ENCODE data around the gene PNMA3.
"Not testable (repeated sequence)": the region's sequence is repeated elsewhere in the genome, so short reads cannot be mapped to it uniquely, and the experiment has no call there.

Gene PNMA3, protein sequence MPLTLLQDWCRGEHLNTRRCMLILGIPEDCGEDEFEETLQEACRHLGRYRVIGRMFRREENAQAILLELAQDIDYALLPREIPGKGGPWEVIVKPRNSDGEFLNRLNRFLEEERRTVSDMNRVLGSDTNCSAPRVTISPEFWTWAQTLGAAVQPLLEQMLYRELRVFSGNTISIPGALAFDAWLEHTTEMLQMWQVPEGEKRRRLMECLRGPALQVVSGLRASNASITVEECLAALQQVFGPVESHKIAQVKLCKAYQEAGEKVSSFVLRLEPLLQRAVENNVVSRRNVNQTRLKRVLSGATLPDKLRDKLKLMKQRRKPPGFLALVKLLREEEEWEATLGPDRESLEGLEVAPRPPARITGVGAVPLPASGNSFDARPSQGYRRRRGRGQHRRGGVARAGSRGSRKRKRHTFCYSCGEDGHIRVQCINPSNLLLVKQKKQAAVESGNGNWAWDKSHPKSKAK

DNA sequence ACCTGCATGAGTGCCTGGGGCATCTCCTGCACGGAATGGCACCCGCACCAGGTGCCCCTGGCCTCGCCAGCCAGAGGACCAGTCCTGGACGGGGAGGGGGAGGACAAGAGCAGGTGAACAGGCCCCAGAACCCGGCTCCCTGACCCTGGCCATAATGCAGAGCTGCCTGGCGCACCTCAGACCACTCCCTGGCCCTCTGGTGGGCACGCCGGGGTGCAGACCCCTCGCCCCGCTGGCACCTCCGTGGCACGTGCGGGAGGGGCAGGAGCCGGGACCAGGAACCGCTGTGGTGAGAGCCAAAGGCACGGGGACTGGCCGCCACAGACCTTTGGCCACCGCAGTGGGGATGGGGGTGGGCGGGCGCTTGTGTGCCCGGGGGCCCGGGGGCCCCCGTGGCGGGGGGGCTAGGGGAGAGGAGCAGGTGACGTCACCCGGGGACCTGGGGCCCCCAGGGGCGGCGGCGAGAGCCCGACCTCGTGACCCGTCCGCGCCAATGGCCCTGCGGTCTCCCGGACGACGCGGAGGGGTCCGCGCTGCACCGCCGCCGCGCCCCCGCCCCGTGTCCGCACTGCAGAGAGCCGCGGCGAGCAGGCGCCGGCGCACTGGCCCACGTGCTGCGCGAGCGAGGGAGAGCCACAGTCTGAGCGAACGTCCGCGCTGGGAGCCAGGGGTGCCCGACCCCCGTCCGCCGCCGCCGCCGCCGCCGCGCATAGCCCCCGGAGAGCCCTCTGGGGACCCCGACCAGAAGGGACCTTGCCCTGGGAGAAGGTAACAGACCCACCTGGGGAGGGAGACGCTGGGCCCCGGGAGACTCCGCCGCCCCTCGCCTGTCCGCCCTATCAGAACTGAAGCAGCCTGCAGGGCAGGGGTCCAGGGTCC lies at the start of gene PNMA3:
Gene PNMA3 (plus strand): TSS at position 600 of the 879 bp plus-strand sequence. CDS start 586 bp downstream, outside the sequence.
- no peaks in the 10 kb centered on the region for H3K36me3 ChIP-seq
- no peak within 1 kb of the TSS for H3K4me3 ChIP-seq (ENCODE audit: low read depth in 1 of 2, low read length in 1 of 2)
- no peaks in the 10 kb centered on the region for H3K9me3 ChIP-seq
- no peak within 1 kb of the TSS for H3K27ac ChIP-seq
- no peaks in the 10 kb centered on the region for H3K4me1 ChIP-seq (ENCODE audit: control insufficient read depth in 1 of 2, insufficient read depth in 1 of 2, low read depth in 1 of 2, low read length in 1 of 2)
- peaks cover 42% of the 10 kb centered on the region for H3K27me3 ChIP-seq
- TF ChIP-seq, protein P1, sequence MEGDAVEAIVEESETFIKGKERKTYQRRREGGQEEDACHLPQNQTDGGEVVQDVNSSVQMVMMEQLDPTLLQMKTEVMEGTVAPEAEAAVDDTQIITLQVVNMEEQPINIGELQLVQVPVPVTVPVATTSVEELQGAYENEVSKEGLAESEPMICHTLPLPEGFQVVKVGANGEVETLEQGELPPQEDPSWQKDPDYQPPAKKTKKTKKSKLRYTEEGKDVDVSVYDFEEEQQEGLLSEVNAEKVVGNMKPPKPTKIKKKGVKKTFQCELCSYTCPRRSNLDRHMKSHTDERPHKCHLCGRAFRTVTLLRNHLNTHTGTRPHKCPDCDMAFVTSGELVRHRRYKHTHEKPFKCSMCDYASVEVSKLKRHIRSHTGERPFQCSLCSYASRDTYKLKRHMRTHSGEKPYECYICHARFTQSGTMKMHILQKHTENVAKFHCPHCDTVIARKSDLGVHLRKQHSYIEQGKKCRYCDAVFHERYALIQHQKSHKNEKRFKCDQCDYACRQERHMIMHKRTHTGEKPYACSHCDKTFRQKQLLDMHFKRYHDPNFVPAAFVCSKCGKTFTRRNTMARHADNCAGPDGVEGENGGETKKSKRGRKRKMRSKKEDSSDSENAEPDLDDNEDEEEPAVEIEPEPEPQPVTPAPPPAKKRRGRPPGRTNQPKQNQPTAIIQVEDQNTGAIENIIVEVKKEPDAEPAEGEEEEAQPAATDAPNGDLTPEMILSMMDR (IDR thresholded peaks at IDR 0.05), result no peak

DNA sequence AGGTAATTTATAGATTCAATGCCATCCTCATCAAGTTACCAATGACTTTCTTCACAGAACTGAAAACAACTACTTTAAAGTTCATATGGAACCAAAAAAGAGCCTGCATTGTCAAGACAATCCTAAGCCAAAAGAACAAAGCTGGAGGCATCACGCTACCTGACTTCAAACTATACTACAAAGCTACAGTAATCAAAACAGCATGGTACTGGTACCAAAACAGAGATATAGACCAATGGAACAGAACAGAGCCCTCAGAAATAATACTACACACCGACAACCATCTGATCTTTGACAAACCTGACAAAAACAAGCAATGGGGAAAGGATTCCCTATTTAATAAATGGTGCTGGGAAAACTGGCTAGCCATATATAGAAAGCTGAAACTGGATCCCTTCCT lies 39.1 kb upstream of the PNMA3 start:
- H3K4me1 ChIP-seq (ENCODE audit: control insufficient read depth in 1 of 2, insufficient read depth in 1 of 2, low read depth in 1 of 2, low read length in 1 of 2); H3K27ac ChIP-seq: not testable (repeated sequence)

DNA sequence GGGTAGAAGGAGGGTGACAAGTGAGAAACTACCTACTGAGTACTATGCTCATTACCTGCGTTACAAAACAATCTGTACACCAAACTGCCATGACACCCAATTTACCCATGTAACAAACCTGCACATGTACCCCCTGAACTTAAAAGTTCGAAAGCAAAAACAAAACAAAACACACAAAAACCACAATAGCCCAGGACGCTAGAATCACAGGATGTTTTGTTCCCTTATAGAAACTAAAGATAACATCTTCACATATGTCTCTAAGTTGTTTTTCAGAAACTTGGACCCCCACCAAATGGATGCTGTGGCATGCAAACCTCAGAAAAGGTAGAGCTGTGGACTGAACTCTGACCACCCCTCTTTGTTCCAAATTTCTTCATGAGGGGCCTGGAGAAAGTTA lies 37.1 kb upstream of the PNMA3 start:
- Histone ChIP-seq H3K4me1 (ENCODE audit: control insufficient read depth in 1 of 2, insufficient read depth in 1 of 2, low read depth in 1 of 2, low read length in 1 of 2) (no peaks in the 10 kb centered on the region), H3K27me3 (no peaks in the 10 kb centered on the region), H3K27ac (no peak overlapping the region), H3K9me3 (no peaks in the 10 kb centered on the region), H3K4me3 (ENCODE audit: low read depth in 1 of 2, low read length in 1 of 2) (no peak overlapping the region), H3K36me3 (no peaks in the 10 kb centered on the region)
- TF ChIP-seq, protein P1 (IDR thresholded peaks at IDR 0.05), result no peak

More for the DNA sequence above, 39.1 kb upstream of the PNMA3 start:
- not testable (repeated sequence) for H3K27me3 ChIP-seq; H3K36me3 ChIP-seq; H3K4me3 ChIP-seq (ENCODE audit: low read depth in 1 of 2, low read length in 1 of 2); H3K9me3 ChIP-seq

DNA sequence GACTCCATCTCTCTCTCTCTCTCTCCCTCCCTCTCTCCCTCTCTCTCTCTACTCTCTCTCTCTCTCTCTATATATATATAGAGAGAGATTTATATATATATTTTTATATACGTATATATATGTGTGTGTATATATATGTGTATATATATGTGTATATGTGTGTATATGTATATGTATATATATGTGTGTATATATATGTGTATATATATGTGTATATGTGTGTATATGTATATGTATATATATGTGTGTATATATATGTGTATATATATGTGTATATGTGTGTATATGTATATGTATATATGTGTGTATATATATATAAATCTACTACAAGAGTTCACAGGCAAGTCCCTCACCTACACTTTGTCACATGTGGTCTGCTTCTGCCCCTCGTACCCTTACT lies 29.8 kb upstream of the PNMA3 start:
- not testable (repeated sequence) for H3K27me3 ChIP-seq; H3K4me1 ChIP-seq (ENCODE audit: control insufficient read depth in 1 of 2, insufficient read depth in 1 of 2, low read depth in 1 of 2, low read length in 1 of 2); H3K36me3 ChIP-seq; H3K27ac ChIP-seq; H3K4me3 ChIP-seq (ENCODE audit: low read depth in 1 of 2, low read length in 1 of 2); H3K9me3 ChIP-seq

DNA sequence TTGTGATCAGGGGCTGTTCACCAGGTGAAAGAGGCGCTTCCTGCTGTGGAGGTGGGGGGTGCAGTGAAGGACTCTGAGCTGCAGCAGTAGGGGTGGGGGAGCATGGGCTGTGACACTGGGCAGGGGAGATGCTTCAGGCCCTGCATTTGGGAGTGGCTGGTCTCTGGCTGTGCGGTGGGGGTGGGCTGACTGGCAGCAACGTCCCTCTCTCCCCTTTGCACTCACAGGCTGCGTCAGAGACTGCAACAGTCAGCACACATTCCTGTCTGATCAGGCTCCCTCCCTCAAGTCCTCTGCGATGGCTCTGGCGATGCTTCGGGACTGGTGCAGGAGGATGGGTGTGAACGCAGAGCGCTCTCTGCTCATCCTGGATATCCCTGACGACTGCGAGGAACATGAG lies 27.8 kb upstream of the PNMA3 start:
- not testable (repeated sequence) for H3K4me1 ChIP-seq (ENCODE audit: control insufficient read depth in 1 of 2, insufficient read depth in 1 of 2, low read depth in 1 of 2, low read length in 1 of 2); H3K9me3 ChIP-seq; H3K27ac ChIP-seq; H3K4me3 ChIP-seq (ENCODE audit: low read depth in 1 of 2, low read length in 1 of 2); H3K27me3 ChIP-seq; H3K36me3 ChIP-seq

DNA sequence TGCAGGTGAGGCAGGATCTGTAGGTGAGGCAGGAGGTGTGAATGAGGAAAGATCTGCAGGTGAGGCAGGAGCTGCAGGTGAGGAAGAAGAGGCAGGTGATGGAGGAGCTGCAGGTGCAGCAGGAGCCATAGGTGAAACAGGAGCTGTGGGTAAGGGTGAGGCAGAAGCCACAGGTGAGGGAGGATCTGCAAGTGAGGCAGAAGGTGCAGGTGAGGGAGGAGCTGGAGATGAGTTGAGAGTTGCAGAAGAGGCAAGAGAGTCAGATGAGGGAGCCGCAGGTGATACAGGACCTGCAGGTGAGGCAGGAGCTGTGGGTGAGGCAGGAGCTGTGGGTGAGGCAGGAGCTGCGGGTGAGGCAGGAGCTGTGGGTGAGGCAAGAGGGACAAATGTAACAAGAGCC lies 27.1 kb upstream of the PNMA3 start:
- no peaks in the 10 kb centered on the region for H3K27me3 ChIP-seq
- TF ChIP-seq, protein P1 (IDR thresholded peaks at IDR 0.05), result no peak
- peaks cover 6 to 8% of the 10 kb centered on the region in 2 experiments for H3K4me1 ChIP-seq (ENCODE audit: control insufficient read depth in 1 of 2, insufficient read depth in 1 of 2, low read depth in 1 of 2, low read length in 1 of 2)
- H3K4me3 ChIP-seq (ENCODE audit: low read depth in 1 of 2, low read length in 1 of 2), result no peak overlapping the region
- no peaks in the 10 kb centered on the region for H3K36me3 ChIP-seq
- H3K27ac ChIP-seq, result no peak overlapping the region
- H3K9me3 ChIP-seq, result no peaks in the 10 kb centered on the region

DNA sequence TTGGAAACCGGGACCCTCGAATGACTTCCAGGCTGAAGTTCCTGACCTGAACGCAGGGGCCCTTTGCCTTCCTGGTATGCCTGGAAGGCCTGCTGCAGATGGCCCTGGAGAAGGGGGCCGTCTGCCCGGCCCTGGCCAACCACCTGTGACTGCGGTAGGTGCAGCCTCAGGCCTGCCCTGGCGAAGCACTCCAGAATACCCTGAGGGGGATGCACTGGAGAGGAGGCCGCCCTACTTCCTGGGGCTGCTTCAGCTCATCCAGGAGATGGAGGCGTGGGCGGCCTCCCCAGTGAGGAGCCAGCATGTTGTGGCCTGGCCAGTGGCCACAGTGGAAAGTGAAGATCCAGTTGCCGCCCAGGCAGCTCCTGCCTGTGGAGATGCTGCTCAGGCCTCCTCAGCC lies 26.4 kb upstream of the PNMA3 start:
- no peaks in the 10 kb centered on the region for H3K9me3 ChIP-seq
- H3K27ac ChIP-seq, result no peak overlapping the region
- H3K4me3 ChIP-seq (ENCODE audit: low read depth in 1 of 2, low read length in 1 of 2), result no peak overlapping the region
- H3K27me3 ChIP-seq, result no peaks in the 10 kb centered on the region
- H3K36me3 ChIP-seq, result no peaks in the 10 kb centered on the region
- H3K4me1 ChIP-seq (ENCODE audit: control insufficient read depth in 1 of 2, insufficient read depth in 1 of 2, low read depth in 1 of 2, low read length in 1 of 2), result peaks cover 6 to 8% of the 10 kb centered on the region in 2 experiments
- TF ChIP-seq, protein P1 (IDR thresholded peaks at IDR 0.05), result no peak
